GM12891 (cell line): ENCODE results near the gene MYL7.

Experiments
- POLR2A ChIP-seq: IDR thresholded peaks from 2 replicates; pipeline ENCODE4 v1.6.1; 2011; ENCODE audit warnings: low read depth, low read length, control low read depth
- POLR2AphosphoS5 ChIP-seq: IDR thresholded peaks from 2 replicates; pipeline ENCODE4 v1.6.1; 2011; ENCODE audit warnings: low read depth, low read length, control low read depth
- TAF1 ChIP-seq: IDR thresholded peaks from 2 replicates; pipeline ENCODE4 v1.6.1; 2011; ENCODE audit warnings: low read depth, low read length, control low read depth

GRCh38 chr7:44175730-44176129, 34.6 kb upstream of the MYL7 start:
- TF ChIP-seq POLR2A: no peak
- TF ChIP-seq POLR2AphosphoS5: no peak
- TF ChIP-seq TAF1: no peak
